Measurements from ENCODE around the gene SERPINA10.
"Not testable (repeated sequence)": the region's sequence is repeated elsewhere in the genome, so short reads cannot be mapped to it uniquely, and the experiment has no call there.

The SERPINA10 gene

GRCh38 chr14:94282991-94283723, 9.9 kb downstream of the SERPINA10 start:
- DNase-seq: no peak

GRCh38 chr14:94278731-94279130, 14.3 kb downstream of the SERPINA10 start:
- DNase-seq: no peak

GRCh38 chr14:94276898-94277561, 16.0 kb downstream of the SERPINA10 start:
- DNase-seq: not testable (repeated sequence)

- no peak for DNase-seq
These were observed 23.9 kb downstream of the SERPINA10 start for GRCh38 chr14:94269156-94269555.

GRCh38 chr14:94268582-94268981, 24.5 kb downstream of the SERPINA10 start:
- not testable (repeated sequence) for DNase-seq

GRCh38 chr14:94267352-94267751, 25.7 kb downstream of the SERPINA10 start:
- DNase-seq: no peak

GRCh38 chr14:94264195-94264594, 28.9 kb downstream of the SERPINA10 start:
- not testable (repeated sequence) for DNase-seq

- DNase-seq: no peak
These were observed 48.9 kb downstream of the SERPINA10 start for GRCh38 chr14:94244182-94244581.

GRCh38 chr14:94239406-94239805, 53.7 kb downstream of the SERPINA10 start:
- DNase-seq: no peak

GRCh38 chr14:94237983-94238382, 55.1 kb downstream of the SERPINA10 start:
- no peak for DNase-seq

- no peak for DNase-seq
These were observed 56.0 kb downstream of the SERPINA10 start for GRCh38 chr14:94237046-94237445.

All from NCI-H510A (cell line).